ENCODE data around the gene LRRC8B.
"Not testable (repeated sequence)": the region's sequence is repeated elsewhere in the genome, so short reads cannot be mapped to it uniquely, and the experiment has no call there.

The LRRC8B gene

GRCh38 chr1:89525169-89525855 is 683 bp downstream of the LRRC8B start:
- DNase-seq (ENCODE audit: low read depth) = peak; percentile 25

DNA sequence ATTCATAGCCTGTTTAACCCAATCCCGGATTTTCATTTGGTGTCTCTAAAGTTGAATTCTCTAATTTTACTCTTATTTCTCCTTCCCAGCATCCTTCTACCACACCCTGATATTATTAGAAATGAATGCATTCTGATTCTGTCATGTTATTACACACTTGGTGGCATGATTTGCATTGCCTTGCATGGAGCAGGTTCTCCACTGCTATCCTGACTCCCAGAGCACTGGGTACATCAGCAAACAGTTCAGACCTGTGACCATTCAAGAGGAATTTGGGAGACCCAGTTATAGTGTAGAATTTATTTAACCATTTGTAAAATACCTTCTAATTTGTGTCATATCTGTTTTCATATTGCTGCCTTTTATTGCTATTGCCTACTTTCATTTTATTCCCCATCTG is 2.6 kb downstream of the LRRC8B start:
- no peak for DNase-seq (ENCODE audit: low read depth)

DNA sequence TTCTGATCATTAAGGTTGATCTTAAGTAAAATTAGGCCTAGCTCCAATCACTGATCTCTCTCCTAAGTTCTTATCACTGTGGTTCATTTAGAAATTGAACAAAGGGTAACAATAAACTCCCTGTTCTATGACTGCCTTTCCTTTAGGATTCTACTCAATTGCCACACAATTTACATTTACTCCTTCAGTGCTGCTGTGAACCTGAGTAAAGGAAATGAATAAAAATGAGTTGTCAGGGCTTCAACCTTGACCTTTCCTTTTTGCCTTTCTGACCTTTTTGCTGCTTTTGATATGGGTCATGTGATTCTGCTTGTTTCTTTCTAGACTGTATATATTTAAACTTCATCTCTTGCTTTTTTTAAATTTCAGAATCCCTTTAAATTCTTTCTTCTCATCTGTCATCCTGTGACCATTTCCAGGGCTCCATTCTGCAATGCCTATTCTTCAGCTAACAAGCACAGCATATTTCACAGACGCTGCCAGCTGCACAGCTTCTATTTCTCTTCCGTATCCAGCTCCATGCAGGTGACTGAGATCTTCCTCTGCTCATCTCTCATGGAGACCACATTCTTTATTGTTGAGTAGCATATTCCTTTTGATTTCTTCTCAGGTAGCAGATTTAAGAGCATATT is 3.2 kb downstream of the LRRC8B start:
- DNase-seq (ENCODE audit: low read depth) = no peak

- no peak for DNase-seq (ENCODE audit: low read depth)
These were observed 3.8 kb downstream of the LRRC8B start for GRCh38 chr1:89528382-89528780.

- no peak for DNase-seq (ENCODE audit: low read depth)
These were observed 4.6 kb downstream of the LRRC8B start for GRCh38 chr1:89529196-89529595.

DNA sequence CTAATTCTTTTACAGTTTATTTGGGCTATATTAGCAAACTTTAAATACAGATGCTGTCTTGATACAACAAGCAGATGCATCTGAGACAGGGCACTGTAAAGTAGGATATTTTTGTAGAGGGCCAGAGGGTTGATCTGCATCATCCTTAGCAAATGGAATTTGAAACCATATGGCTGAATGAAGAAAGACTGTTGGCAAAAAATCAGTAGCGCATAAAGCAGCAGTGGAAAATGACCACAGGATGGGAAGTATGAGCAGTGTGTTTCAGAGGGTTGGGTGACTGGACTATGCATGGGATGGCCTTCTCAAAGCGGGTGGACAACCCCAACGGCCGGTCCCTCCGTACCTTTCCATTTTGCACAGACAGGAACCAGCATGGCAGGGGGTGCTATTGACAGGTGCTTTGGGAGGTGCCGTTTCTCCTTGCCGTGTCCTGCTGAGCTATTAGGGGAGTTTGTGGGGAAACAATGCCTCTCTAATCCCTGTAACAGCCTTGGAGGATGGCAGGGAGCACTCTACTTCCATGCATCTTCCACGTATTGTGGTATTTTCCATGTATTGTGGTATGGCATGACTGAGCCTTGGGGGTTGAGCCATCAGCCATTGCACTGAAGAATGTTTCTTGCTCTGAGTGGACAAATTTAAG is 5.9 kb downstream of the LRRC8B start:
- DNase-seq (ENCODE audit: low read depth) = no peak

GRCh38 chr1:89531480-89532139 is 7.0 kb downstream of the LRRC8B start:
- no peak for DNase-seq (ENCODE audit: low read depth)

DNA sequence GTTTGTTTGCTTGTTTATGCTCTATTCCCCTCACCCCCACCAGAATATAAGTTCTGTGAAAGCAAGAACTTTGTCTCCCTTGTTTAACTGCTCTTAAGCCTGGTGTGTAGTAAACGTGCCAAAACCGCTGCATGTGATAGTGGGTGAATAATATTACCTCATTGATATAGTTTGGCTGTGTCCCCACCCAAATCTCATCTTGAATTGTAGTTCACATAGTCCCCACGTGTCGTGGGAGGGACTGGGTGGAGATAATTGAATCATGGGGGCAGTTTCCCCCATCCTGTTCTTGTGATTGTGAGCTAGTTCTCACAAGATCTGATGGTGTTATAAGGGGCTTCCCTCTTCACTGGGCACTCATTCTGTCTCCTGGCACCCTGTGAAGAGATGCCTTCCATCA is 7.6 kb downstream of the LRRC8B start:
- DNase-seq (ENCODE audit: low read depth) = no peak

DNA sequence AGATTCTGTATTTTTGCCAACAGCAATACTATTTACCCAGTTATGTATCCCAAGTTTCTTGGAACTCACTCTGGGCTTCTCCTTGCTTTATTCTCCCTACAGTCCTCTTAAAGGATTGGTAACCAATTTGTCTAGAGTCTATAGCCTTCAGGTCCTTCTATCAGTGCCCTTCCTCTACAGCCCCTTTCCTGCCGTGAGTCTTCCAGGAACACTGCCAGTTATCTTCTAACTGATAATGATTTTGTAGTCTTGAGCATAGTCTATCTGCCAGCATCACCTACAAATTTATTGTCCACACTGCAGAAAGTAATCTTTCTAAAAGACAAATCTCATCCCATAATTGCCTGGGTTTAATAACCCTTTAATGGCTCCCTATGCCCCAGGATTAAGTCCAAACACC is 8.2 kb downstream of the LRRC8B start:
- DNase-seq (ENCODE audit: low read depth) = no peak

- DNase-seq (ENCODE audit: low read depth) = no peak
These were observed 10.9 kb downstream of the LRRC8B start for GRCh38 chr1:89535537-89535936.

DNA sequence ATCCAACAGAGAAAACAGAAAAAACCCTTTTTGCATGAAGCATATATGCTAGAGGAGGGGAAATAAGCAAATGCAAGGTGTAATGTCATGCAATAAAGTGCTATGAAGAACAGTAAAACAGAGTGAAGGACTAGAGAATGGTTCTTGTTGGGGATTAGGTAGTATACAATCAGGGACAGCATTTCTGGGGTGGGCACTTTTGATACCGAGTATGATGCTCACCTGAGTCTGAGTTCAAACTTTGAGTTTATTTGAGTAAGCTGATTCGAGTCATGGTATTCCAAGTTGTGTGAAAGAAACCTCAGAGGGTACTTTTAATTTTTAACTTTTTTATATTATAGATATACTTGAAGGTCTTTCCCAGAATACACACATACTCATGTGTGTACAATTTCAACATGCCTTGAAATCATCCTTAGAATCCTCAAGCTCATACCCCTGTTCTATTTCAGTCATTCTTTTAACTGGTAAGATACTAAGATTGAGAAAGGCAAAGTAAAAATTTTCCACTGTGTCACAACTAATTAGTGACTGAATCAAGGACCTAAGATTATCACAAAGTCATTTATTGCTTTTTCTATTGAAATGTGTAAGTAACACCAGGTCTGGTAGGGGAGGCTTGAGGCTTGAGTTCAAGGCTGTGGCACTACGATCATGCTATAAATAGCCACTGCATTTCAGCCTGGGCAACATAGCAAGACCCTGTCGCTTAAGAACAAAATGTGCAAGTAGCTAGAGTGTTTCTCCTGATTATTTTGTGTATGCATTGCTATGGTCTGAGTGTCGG is 12.1 kb downstream of the LRRC8B start:
- DNase-seq (ENCODE audit: low read depth) = no peak

- no peak for DNase-seq (ENCODE audit: low read depth)
These were observed 13.7 kb downstream of the LRRC8B start for GRCh38 chr1:89538361-89538760.

DNA sequence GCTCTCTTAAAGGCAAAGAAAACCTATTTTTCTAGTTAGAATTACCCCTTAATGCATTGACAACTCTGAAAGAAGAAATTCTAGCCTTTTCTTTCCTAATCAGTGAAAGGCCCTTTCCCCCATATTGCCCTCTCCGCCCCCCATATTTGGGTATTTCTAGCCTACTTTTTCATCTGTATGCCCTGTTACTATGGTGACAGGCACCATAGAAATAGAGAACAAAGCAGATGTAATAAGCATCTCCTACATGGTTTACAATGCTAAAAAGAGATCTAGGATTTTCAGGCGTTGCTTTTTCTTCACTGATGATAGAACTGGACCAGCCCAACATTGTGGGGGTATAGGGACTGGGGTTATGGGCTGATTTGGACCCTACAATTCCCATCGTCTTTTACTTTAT is 14.5 kb downstream of the LRRC8B start:
- DNase-seq (ENCODE audit: low read depth) = no peak

DNA sequence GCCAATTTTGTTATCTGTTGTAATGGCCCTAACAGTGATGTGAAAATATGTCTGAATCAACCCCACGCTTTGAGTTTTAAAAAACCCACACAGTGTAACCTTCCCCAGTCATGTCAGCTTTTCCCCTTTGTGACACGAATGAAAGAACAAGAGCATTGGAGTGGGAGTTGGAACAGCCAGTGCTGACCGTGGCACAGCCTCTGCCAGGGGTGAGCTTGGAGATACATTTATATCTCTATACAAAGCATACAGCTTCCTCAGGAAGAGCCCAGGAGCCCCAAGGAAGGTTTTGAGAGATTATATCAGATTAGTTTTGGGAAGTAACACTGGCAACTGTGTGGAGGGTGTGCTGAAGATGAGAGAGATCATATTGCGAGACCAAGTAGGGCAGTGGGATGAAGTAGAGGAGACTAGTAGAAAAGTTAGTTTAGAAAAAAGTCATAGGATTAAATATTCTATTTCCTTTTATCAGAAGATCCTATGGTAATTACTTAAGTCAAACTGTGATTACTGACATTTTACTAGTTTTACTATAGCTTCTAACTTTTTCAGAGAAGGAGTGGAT is 15.9 kb downstream of the LRRC8B start:
- DNase-seq (ENCODE audit: low read depth) = no peak

DNA sequence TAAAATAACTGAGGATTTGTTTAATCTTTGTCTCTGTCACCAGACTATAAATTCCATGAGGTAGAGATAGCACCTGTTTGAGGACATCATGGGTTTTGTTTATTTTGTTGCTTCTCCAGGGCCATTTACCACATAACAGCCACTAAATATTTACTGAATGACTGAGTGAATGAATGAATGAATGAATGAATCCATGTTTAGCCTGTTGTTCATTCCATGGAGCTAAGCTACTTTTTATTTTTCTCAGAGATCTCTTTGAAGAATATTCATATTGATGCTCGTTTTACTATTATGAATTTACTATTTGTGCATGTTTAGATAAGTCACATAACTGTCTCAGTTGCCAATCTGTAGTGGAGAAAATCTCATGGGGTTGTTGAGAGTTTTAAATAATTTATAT is 17.7 kb downstream of the LRRC8B start:
- DNase-seq (ENCODE audit: low read depth) = no peak

GRCh38 chr1:89543632-89544031 is 19.0 kb downstream of the LRRC8B start:
- not testable (repeated sequence) for DNase-seq (ENCODE audit: low read depth)

GRCh38 chr1:89545264-89546038 is 20.8 kb downstream of the LRRC8B start:
- DNase-seq (ENCODE audit: low read depth) = no peak

DNA sequence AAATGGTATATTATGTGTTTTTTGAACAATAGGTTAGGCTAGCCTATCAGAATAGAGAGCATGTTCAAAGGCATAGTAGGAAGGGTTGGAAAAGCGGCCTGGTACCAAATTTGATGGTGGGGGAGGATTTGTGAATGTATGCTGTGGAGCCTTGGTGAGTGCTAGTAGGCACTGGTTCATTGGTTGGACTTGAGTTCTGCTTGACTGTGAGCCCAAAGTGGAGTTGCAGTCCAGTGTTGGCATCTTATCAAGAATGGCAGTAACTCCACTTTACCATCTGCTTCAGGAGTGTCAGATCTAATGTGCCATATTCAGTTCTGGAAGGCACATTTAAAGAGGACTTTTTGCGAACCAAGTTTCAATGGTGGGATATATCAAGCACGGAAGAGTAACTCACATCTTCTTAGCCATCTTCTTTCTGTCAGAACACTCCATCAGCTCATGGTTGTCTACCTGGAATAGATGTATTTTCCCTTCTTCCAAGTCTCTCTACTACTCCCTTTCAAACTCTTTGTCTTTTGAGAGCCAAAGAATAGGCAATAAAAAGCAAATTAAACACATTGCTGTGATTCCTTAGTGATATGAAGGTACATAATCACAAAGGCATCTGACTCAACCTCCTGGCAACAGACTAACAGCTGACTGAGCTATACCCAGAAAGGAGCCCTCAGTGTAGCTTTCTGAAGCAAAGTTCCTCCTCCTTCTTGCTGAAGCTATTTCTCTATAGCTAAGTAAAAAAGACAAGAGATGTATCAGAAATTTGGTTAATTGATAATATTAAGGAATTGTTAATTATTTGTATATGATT is 21.7 kb downstream of the LRRC8B start:
- DNase-seq (ENCODE audit: low read depth) = no peak

DNA sequence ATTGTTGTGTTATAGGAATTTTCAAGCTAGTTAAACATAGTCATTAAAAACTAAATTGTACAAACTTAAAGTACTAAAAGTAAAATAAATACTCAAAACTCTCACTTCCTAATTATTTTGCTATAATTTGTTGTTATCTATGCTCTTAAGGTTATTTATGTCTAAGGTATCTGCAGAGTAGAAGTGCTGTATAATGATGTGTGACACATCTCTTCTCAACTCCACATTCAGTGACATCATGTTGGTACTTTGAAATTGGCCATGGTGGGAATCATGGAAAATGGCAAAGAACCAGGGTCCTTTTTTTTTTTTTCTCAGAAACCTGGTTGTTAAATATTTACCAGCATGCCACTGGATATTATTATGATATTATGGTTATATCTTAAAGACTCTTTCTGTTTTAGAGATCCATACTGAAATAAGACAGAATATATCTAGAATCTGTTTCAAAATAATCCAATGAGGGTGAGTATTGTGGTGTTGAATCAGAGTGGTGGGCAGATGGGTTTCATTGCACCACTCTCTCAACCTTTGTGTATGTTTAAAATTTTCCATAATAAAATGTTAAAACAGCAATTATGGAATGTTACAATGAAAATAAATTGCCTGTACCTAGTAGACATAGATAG is 22.4 kb downstream of the LRRC8B start:
- DNase-seq (ENCODE audit: low read depth) = no peak

All from activated T-helper 9 cell treated with anti-CD3 and anti-CD28 coated beads, Interleukin-2, amount 50 U/mL, for 16 hours (primary cell).